Breast epithelium (tissue), 3 donors: ENCODE results near the gene TGM1.
A peak's percentile ranks its signal among the peaks of the same experiment; 100 is the strongest.

Experiments
- CTCF ChIP-seq, 3 donors: fragments of 450-650 bp; IDR thresholded peaks; one replicate each; pipeline ENCODE4 v1.5.1; 2016 to 2017; ENCODE audit warnings: antibody characterized with exemption in 3 of 3, mild to moderate bottlenecking in 3 of 3, moderate library complexity in 3 of 3
- POLR2AphosphoS5 ChIP-seq, 3 donors: sonication (generic); formaldehyde crosslinking; IDR thresholded peaks; one replicate each; pipeline ENCODE4 v1.6.1; 2017; ENCODE audit warnings: antibody characterized with exemption in 3 of 3

- peak in 1 of 3 donors; percentile 23 for TF ChIP-seq POLR2AphosphoS5 (IDR thresholded peaks at IDR 0.05)
- no peak for TF ChIP-seq CTCF (IDR thresholded peaks at IDR 0.05)
These were observed 2.8 kb downstream of the TGM1 start for GRCh38 chr14:24260026-24260779.
